Epithelial cell of proximal tubule (primary cell): ENCODE results near the gene AFF1. TPM values are rescaled to one million over a fixed set of nuclear protein-coding genes. Genes with fewer than 3 reads are reported as not detected.
A peak's percentile ranks its signal among the peaks of the same experiment; 100 is the strongest.

Experiments used
- DNase-seq: peaks from one replicate; pipeline ENCODE4 v3.0.0-alpha.2; 2011; ENCODE audit warnings: low read depth
- H3K4me3 ChIP-seq: 2 replicates; pipeline ENCODE4 v1.5.1; 2011; ENCODE audit warnings: low read depth, mild to moderate bottlenecking, low read length
- CTCF ChIP-seq: conservative IDR thresholded peaks from 2 replicates; pipeline ENCODE4 v1.5.1; 2012; ENCODE audit warnings: low read depth, mild to moderate bottlenecking, low read length
- total RNA-seq: library from RNA; depleted of rRNA; stranded (reverse); fragments of >200 nt; gene quantifications from 2 replicates; pipeline ENCODE4 v1.2.3, GENCODE V29; 2015

The AFF1 gene
- total RNA-seq, 1 donor from 2014 or later: 12.5 TPM

- TF ChIP-seq CTCF: no peak
- no peak for DNase-seq
- no peak overlapping the region for H3K4me3 ChIP-seq
Observed at GRCh38 chr4:86957215-86957614, 22.4 kb downstream of the AFF1 start.

- DNase-seq: no peak
- no peak for TF ChIP-seq CTCF
Observed at GRCh38 chr4:86959588-86960500, 25.0 kb downstream of the AFF1 start.

GRCh38 chr4:86960557-86960961 is 25.7 kb downstream of the AFF1 start:
- no peak overlapping the region for H3K4me3 ChIP-seq
- DNase-seq: no peak
- TF ChIP-seq CTCF: no peak

More at GRCh38 chr4:86959588-86960500, 25.0 kb downstream of the AFF1 start:
- no peak overlapping the region for H3K4me3 ChIP-seq

- H3K4me3 ChIP-seq: no peak overlapping the region
- TF ChIP-seq CTCF: no peak
- DNase-seq: no peak
Observed at GRCh38 chr4:86961116-86961515, 26.3 kb downstream of the AFF1 start.

- TF ChIP-seq CTCF: no peak
- DNase-seq: no peak
- H3K4me3 ChIP-seq: peak overlapping the region; percentile 8
Observed at GRCh38 chr4:86961605-86962295, 26.9 kb downstream of the AFF1 start.

GRCh38 chr4:86963697-86964096 is 28.9 kb downstream of the AFF1 start:
- no peak for TF ChIP-seq CTCF
- peak; percentile 88 for DNase-seq
- H3K4me3 ChIP-seq: no peak overlapping the region
